ENCODE measurements around the gene KCNH3.

DNA sequence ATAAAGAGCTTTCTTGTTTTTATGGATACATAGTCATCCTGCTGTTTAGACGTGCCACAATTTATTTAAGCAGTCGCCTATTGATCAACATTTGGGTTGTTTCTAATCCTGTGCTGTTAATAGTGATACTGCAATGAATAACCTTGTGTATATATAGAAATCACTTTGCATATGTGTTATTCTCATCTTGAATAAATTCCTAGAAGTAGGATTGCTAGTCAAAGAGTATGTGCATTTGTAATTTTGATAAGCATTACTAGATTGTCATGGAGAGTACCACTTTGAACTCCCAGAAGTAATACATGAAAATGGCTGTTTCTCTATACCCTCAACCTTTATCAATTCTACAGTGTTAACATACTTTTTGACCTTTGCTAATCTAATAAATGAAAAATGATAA is 44.9 kb upstream of the KCNH3 start:
- TF ChIP-seq, protein P1, sequence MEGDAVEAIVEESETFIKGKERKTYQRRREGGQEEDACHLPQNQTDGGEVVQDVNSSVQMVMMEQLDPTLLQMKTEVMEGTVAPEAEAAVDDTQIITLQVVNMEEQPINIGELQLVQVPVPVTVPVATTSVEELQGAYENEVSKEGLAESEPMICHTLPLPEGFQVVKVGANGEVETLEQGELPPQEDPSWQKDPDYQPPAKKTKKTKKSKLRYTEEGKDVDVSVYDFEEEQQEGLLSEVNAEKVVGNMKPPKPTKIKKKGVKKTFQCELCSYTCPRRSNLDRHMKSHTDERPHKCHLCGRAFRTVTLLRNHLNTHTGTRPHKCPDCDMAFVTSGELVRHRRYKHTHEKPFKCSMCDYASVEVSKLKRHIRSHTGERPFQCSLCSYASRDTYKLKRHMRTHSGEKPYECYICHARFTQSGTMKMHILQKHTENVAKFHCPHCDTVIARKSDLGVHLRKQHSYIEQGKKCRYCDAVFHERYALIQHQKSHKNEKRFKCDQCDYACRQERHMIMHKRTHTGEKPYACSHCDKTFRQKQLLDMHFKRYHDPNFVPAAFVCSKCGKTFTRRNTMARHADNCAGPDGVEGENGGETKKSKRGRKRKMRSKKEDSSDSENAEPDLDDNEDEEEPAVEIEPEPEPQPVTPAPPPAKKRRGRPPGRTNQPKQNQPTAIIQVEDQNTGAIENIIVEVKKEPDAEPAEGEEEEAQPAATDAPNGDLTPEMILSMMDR (IDR thresholded peaks at IDR 0.05) = no peak
- TF ChIP-seq POLR2A (IDR thresholded peaks at IDR 0.05) = no peak

Measured in thyroid gland (tissue), 4 donors.